NT2/D1 (cell line): Measurements from ENCODE around the gene RRAS.

Experiments
- YY1 ChIP-seq: IDR thresholded peaks from 2 replicates; pipeline ENCODE4 v1.6.1; 2011; ENCODE audit not compliant: insufficient read length, insufficient read depth
- ZNF274 ChIP-seq: IDR thresholded peaks from 2 replicates; pipeline ENCODE4 v1.6.1; 2011; ENCODE audit warnings: mild to moderate bottlenecking, low read depth, low read length

- TF ChIP-seq YY1: no peak
- no peak for TF ChIP-seq ZNF274
These were observed 48.8 kb downstream of the RRAS start, which contains the start of gene PRR12 for GRCh38 chr19:49590971-49591730.
